HG02885 (cell line): ENCODE measurements around the gene CASS4.
"Not testable (repeated sequence)": the region's sequence is repeated elsewhere in the genome, so short reads cannot be mapped to it uniquely, and the experiment has no call there.

Experiments
- ATAC-seq: cut with Tn5 transposase; IDR thresholded peaks from one replicate; pipeline ENCODE4 v1.9.1; 2021; ENCODE audit warnings: mild to moderate bottlenecking; ENCODE audit not compliant: unreplicated experiment, poor library complexity

The CASS4 gene

DNA sequence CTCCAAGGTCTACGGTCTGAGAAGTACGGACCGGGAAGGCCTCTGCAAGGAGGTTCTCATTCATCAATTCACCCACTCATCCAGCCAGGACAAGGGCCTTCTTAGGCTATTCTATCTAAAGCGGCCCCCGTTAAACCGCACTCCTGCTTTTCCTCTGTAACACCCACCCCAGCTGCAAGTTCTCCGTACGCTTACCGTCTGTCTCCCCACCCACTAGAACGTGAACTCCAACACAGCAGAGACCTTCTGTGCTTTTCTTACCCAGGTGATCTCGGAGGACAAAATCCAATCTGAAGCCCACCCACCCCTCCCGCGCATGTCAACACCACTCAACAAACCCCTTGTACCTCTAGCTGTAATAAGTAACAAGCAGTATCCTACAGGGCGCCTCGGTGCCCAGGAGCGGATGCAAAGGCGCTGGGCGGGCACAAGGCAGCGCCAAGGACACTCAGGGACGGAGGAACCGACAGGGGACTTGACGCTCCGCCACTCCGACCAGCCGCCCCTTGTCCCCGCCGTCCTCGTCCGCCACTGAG lies 20.4 kb upstream of the CASS4 start:
- peak; percentile 36 for ATAC-seq

DNA sequence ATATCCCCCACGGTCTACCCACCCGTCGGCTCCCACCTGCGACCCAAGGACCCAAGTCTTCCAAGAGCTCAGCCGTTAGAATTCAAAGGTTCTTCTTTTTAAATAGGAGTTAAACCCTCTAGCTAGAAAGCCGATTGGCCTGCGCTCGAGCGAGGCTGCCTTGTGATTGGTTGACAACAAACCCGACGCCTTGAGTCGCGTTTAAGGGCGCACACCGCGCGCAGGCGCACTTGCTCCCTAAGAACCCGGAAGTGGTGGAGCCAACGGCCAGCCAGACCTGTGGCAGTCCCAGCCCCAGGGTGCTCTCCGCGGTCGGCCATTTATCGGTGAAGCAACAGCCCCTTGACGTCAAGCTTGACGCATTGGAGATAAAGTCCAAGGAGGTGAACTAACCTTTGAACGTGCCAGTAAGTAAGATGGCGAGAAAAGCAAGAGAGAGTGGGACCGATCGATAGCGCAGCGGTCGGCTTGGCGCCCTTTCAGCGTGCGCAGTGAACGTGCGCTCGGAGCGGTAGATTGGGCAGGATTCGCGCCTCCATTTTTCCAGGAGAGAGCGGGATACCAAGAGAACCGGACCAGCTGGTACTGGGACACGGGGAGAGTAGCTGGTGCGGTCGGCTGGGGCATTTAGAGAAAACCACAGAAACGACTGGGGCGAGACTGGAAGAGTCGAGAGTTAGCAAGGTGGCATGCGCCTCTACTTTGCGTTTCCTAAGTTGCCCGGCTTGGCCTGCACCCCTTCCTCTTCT lies 19.8 kb upstream of the CASS4 start, which contains the start of the genes AURKA and CSTF1:
AURKA (minus strand) TSS at position 84 of the 749 bp plus-strand sequence. CDS start 4,018 bp downstream, outside the sequence.
CSTF1 (plus strand) TSS at position 514 of the 749 bp plus-strand sequence. CDS start 2,908 bp downstream, outside the sequence.
- ATAC-seq: peak; percentile 91

DNA sequence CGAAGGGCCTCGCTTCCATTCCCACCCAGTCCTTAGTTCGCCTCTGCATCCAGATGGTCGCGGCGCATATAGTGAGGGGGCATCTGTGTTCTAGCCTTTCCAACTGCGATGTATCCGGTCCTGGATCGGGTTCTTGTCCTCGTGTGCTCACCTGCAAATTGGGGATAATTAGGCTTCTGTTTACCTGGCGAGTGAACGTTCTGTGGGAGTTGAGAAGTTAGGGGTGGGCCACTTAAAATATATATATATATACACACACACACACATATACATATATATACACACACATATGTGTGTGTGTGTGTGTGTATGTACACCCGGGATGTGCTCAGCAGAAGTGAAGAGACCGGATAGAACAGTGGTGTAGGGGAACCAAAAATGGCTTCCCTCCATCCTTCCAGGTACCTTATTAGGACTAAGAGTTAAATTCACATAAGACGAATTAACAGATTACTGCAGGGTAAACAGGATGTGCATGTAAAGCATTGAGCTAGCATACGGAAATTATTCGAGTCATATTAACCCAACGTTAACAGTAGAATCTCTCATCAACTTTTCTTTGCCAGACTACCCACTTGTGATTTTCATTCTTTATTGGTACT lies 19.1 kb upstream of the CASS4 start:
- no peak for ATAC-seq

- ATAC-seq: no peak
These were observed 18.4 kb upstream of the CASS4 start for GRCh38 chr20:56393653-56394052.

DNA sequence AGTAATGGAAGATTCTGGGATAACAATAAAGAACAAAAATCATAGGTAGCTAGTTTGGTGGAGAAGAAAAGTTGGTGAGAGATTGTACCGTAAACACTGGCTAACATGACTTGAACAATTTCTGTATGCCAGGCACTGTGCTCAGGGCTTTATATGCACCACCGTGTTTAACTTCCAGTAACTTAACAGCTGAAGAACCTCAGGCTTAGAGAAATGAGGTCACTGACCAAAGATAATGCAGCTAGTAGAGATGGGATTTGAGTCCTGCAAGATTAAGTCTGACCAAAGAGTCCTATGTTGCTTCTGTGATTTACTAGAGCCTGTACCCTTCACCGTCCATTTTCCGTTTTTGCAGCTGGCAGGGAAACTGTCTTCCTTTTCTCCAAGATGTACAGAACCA lies 16.9 kb upstream of the CASS4 start:
- no peak for ATAC-seq

GRCh38 chr20:56400001-56400640 lies 11.9 kb upstream of the CASS4 start:
- peak; percentile 73 for ATAC-seq

DNA sequence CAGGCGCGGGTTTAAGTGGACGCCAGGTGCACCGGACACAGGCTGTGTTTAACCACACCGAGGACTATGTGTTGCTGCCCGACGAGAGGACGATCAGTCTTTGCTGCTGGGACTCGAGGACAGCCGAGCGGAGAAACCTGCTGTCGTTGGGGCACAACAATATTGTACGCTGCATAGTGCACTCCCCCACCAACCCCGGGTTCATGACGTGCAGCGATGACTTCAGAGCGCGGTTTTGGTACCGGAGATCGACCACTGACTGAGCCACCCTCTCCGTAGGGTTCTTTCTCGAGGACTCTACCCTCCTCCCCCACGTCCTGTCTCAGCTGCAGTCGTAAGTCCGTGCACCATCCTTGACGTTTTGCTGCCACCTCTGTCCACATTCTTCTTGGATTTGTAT lies 8.6 kb upstream of the CASS4 start:
- no peak for ATAC-seq

GRCh38 chr20:56405356-56405755 lies 6.7 kb upstream of the CASS4 start:
- ATAC-seq: not testable (repeated sequence)

DNA sequence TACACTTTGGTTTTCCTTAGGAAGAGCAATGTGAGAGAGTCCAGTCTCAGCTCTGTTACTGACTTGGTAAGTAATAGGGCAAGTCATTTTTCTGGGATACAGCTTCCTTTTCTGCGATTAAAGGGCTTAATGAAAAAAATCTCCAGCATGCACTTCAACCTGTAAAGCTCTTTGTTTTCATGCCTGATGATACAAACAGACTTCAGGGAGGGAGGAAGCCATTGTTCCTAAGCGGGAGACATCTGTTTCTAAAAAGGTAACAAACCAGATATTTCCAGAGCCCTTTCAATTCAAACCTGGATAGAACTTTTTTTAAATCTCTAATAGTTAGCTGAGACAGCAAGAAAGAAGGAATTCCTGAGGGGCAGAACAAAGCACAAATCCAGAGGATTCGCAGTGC lies 5.2 kb upstream of the CASS4 start:
- ATAC-seq: no peak

- ATAC-seq: no peak
These were observed 2.5 kb upstream of the CASS4 start for GRCh38 chr20:56409521-56409920.

GRCh38 chr20:56409956-56410355 lies 2.1 kb upstream of the CASS4 start:
- no peak for ATAC-seq

GRCh38 chr20:56411287-56411686 lies 773 bp upstream of the CASS4 start:
- not testable (repeated sequence) for ATAC-seq

GRCh38 chr20:56412473-56412790 lies 372 bp downstream of the CASS4 start:
- no peak for ATAC-seq

DNA sequence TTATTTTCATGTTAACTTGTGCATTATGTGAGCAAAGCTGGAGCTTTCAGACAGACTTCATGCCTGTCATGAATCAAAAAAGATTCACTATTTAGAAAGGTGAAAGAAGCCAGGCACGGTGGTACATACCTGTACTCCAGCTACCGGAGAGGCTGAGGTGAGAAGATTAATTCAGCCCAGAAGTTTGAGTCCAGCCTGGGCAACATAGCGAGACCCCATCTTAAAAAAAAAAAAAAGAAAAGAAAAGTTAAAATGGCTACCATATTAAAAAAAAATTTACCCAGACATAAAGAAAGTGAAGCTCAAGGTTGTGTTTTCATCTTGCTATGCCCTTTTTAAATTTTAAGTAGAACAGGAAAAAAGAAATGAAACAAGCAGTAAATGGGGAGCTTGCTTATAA lies 889 bp downstream of the CASS4 start:
- no peak for ATAC-seq

DNA sequence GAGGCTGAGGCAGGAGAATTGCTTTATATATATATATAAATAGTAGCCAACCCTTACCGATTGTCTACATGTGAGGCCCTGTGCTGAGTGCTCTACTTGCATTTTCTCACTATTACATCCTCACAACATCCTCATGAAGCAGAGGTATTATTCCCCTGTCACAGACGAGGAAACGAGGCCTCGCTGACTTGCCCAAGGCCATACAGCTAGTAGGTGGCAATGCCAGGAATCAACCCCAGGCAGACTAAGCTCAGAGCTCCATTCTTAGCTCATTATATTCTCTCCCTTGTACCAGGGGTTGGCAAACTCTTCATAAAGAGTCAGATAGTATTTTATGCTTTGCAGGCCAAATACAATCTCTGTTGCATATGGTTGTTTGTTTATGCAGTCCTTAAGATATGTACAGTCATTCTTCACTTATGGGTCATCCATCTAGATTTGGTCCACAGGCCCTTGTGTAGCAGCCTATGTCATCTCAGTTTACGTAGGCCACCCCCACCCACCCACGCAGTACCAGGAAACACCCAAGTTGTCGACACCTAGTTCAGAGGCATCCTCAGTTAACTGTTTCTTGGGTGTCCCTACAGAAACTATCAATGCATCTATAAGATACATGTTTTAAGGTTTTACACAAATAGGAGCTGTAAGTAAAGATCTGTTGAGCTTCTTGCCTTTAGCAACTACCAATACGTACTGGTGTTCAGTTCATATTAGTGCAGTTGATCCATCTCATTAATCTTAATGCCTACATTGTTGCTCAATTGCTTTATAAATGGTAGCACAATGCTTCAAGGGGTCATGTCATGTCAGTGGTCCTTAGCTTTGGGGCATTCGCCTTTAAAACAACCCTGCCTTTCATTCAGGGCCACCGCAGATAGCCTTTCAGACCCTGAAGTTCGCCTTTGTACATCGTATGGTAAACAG lies 3.0 kb downstream of the CASS4 start:
- ATAC-seq: no peak

GRCh38 chr20:56417402-56417801 lies 5.3 kb downstream of the CASS4 start:
- no peak for ATAC-seq

GRCh38 chr20:56417911-56418310 lies 5.9 kb downstream of the CASS4 start:
- no peak for ATAC-seq

- ATAC-seq: no peak
These were observed 6.4 kb downstream of the CASS4 start for GRCh38 chr20:56418385-56418861.

GRCh38 chr20:56420028-56420427 lies 8.0 kb downstream of the CASS4 start:
- ATAC-seq: no peak
